Activated CD8-positive, alpha-beta memory T cell treated with anti-CD3 and anti-CD28 coated beads, Interleukin-2, amount 50 U/mL, for 1 hour (primary cell): ENCODE results near the gene FHL2.

Experiments used
- DNase-seq: peaks from one replicate; pipeline ENCODE4 v3.0.0-alpha.2; 2020; ENCODE audit errors: extremely low read depth

FHL2 gene

GRCh38 chr2:105379741-105380186 lies 19.1 kb downstream of the FHL2 start:
- no peak for DNase-seq

- no peak for DNase-seq
These were observed 19.9 kb downstream of the FHL2 start for GRCh38 chr2:105378921-105379383.

- no peak for DNase-seq
These were observed 20.5 kb downstream of the FHL2 start for GRCh38 chr2:105378276-105378840.

GRCh38 chr2:105377871-105378270 lies 21.0 kb downstream of the FHL2 start:
- DNase-seq = no peak

GRCh38 chr2:105376789-105377240 lies 22.0 kb downstream of the FHL2 start:
- DNase-seq = no peak

- DNase-seq = no peak
These were observed 22.8 kb downstream of the FHL2 start for GRCh38 chr2:105376010-105376409.

GRCh38 chr2:105375001-105375561 lies 23.8 kb downstream of the FHL2 start:
- no peak for DNase-seq

GRCh38 chr2:105373895-105374401 lies 24.9 kb downstream of the FHL2 start:
- no peak for DNase-seq

GRCh38 chr2:105373344-105373781 lies 25.5 kb downstream of the FHL2 start:
- no peak for DNase-seq

GRCh38 chr2:105371810-105372209 lies 27.0 kb downstream of the FHL2 start:
- no peak for DNase-seq

- no peak for DNase-seq
These were observed 27.7 kb downstream of the FHL2 start for GRCh38 chr2:105371156-105371555.

- DNase-seq = peak; percentile 55
These were observed 28.8 kb downstream of the FHL2 start for GRCh38 chr2:105369777-105370690.

GRCh38 chr2:105368759-105369408 lies 30.0 kb downstream of the FHL2 start:
- no peak for DNase-seq

- DNase-seq = no peak
These were observed 33.6 kb downstream of the FHL2 start for GRCh38 chr2:105365206-105365605.

- DNase-seq = no peak
These were observed 34.3 kb downstream of the FHL2 start for GRCh38 chr2:105364436-105365139.

- DNase-seq = no peak
These were observed 35.8 kb downstream of the FHL2 start for GRCh38 chr2:105362862-105363591.

- DNase-seq = peak; percentile 7
These were observed 37.6 kb downstream of the FHL2 start for GRCh38 chr2:105361102-105361889.

GRCh38 chr2:105358593-105358992 lies 40.3 kb downstream of the FHL2 start:
- no peak for DNase-seq

- DNase-seq = no peak
These were observed 41.7 kb downstream of the FHL2 start for GRCh38 chr2:105357122-105357521.
